Dedifferentiated amniotic fluid mesenchymal stem cell (primary cell): ENCODE results near the gene ANKRD33B.
"Not testable (repeated sequence)": the region's sequence is repeated elsewhere in the genome, so short reads cannot be mapped to it uniquely, and the experiment has no call there.

ENCODE experiments used
- DNase-seq: peaks from one replicate; pipeline ENCODE4 v3.0.0-alpha.2; 2016; ENCODE audit errors: extremely low spot score

The ANKRD33B gene

GRCh38 chr5:10617103-10617502 lies 53.2 kb downstream of the ANKRD33B start:
- no peak for DNase-seq

- no peak for DNase-seq
Observed at GRCh38 chr5:10618311-10618710, 54.4 kb downstream of the ANKRD33B start.

GRCh38 chr5:10619649-10620048 lies 55.8 kb downstream of the ANKRD33B start:
- DNase-seq = no peak

GRCh38 chr5:10620346-10620745 lies 56.5 kb downstream of the ANKRD33B start:
- DNase-seq = no peak

GRCh38 chr5:10621832-10622231 lies 58.0 kb downstream of the ANKRD33B start:
- DNase-seq = no peak

- DNase-seq = no peak
Observed at GRCh38 chr5:10622810-10623209, 58.9 kb downstream of the ANKRD33B start.

- DNase-seq = no peak
Observed at GRCh38 chr5:10623305-10623910, 59.5 kb downstream of the ANKRD33B start.

- DNase-seq = no peak
Observed at GRCh38 chr5:10624206-10624605, 60.3 kb downstream of the ANKRD33B start.

- no peak for DNase-seq
Observed at GRCh38 chr5:10624679-10625078, 60.8 kb downstream of the ANKRD33B start.

- DNase-seq = no peak
Observed at GRCh38 chr5:10625700-10626472, 62.0 kb downstream of the ANKRD33B start.

GRCh38 chr5:10626473-10627013 lies 62.7 kb downstream of the ANKRD33B start:
- no peak for DNase-seq

- no peak for DNase-seq
Observed at GRCh38 chr5:10627160-10627701, 63.4 kb downstream of the ANKRD33B start.

- no peak for DNase-seq
Observed at GRCh38 chr5:10628601-10629000, 64.7 kb downstream of the ANKRD33B start.

- DNase-seq = no peak
Observed at GRCh38 chr5:10629682-10630081, 65.8 kb downstream of the ANKRD33B start.

- DNase-seq = no peak
Observed at GRCh38 chr5:10630126-10630525, 66.3 kb downstream of the ANKRD33B start.

- DNase-seq = not testable (repeated sequence)
Observed at GRCh38 chr5:10630744-10631143, 66.9 kb downstream of the ANKRD33B start.

- DNase-seq = no peak
Observed at GRCh38 chr5:10631316-10631996, 67.6 kb downstream of the ANKRD33B start.

- DNase-seq = no peak
Observed at GRCh38 chr5:10632110-10632761, 68.4 kb downstream of the ANKRD33B start.

- DNase-seq = no peak
Observed at GRCh38 chr5:10633271-10634049, 69.6 kb downstream of the ANKRD33B start.

- no peak for DNase-seq
Observed at GRCh38 chr5:10634050-10634449, 70.2 kb downstream of the ANKRD33B start.

GRCh38 chr5:10634562-10634961 lies 70.7 kb downstream of the ANKRD33B start:
- no peak for DNase-seq
